Natural killer cell (primary cell): ENCODE results near the gene MYO1F. TPM values are rescaled to one million over a fixed set of nuclear protein-coding genes. Genes with fewer than 3 reads are reported as not detected.
"Not testable (repeated sequence)": the region's sequence is repeated elsewhere in the genome, so short reads cannot be mapped to it uniquely, and the experiment has no call there.

Experiments
- ATAC-seq, 3 donors: fragments of 150-1000 bp in 2 of 3; fragments of 200-7000 bp in 1 of 3; cut with Tn5 transposase; 1 replicate in 1 of 3; 2 replicates in 2 of 3; pipeline ENCODE4 v1.10.0; 2021; ENCODE audit warnings: mild to moderate bottlenecking in 2 of 3, moderate library complexity in 2 of 3
- DNase-seq, 2 donors: peaks; one replicate each; pipeline versions ENCODE4 v3.0.0 to v3.0.0-alpha.2; 2013 to 2021; ENCODE audit warnings: mixed read lengths in 1 of 2
- H3K27ac ChIP-seq: one replicate; pipeline ENCODE4 v1.5.1; 2013; ENCODE audit warnings: mild to moderate bottlenecking, low read length
- H3K27me3 ChIP-seq: one replicate; pipeline ENCODE4 v1.6.1; 2013; ENCODE audit warnings: low read length; ENCODE audit not compliant: control insufficient read depth, insufficient read depth
- H3K36me3 ChIP-seq: one replicate; pipeline ENCODE4 v1.6.1; 2013; ENCODE audit warnings: low read length; ENCODE audit not compliant: control insufficient read depth, insufficient read depth
- H3K4me1 ChIP-seq: one replicate; pipeline ENCODE4 v1.6.1; 2013; ENCODE audit warnings: low read length; ENCODE audit not compliant: control insufficient read depth, insufficient read depth
- H3K4me3 ChIP-seq: one replicate; pipeline ENCODE4 v1.5.1; 2013; ENCODE audit warnings: low read length
- H3K9me3 ChIP-seq: one replicate; pipeline ENCODE4 v1.6.1; 2013; ENCODE audit warnings: low read length; ENCODE audit not compliant: control insufficient read depth, insufficient read depth
- H3K27ac Mint-ChIP-seq, 2 donors: one replicate each; pipeline ENCODE4 v1.8.0; 2022; ENCODE audit warnings: mild to moderate bottlenecking in 2 of 2, mixed read lengths in 2 of 2, moderate library complexity in 1 of 2
- H3K27me3 Mint-ChIP-seq, 2 donors: one replicate each; pipeline ENCODE4 v1.8.0; 2022; ENCODE audit warnings: low read depth in 2 of 2, mixed read lengths in 2 of 2
- H3K36me3 Mint-ChIP-seq: one replicate; pipeline ENCODE4 v1.8.0; 2022; ENCODE audit warnings: mixed read lengths
- H3K4me1 Mint-ChIP-seq, 2 donors: one replicate each; pipeline ENCODE4 v1.8.0; 2022; ENCODE audit warnings: mixed read lengths in 2 of 2
- H3K4me3 Mint-ChIP-seq: one replicate; pipeline ENCODE4 v1.8.0; 2022; ENCODE audit warnings: mild to moderate bottlenecking, moderate library complexity, mixed read lengths
- H3K9me3 Mint-ChIP-seq, 2 donors: one replicate each; pipeline ENCODE4 v1.8.0; 2022; ENCODE audit warnings: mixed read lengths in 2 of 2
- CTCF ChIP-seq: fragments of 200-600 bp; IDR thresholded peaks from one replicate; pipeline ENCODE4 v1.8.0; 2022; ENCODE audit warnings: antibody characterized with exemption
- WGBS: methylation state at CpG from one replicate; pipeline ENCODE4 v1.1.7; 2013; ENCODE audit warnings: missing lambda C conversion rate; ENCODE audit not compliant: insufficient coverage; 5-methylcytosine and 5-hydroxymethylcytosine counted together
- intact Hi-C: fragments of 100-400 bp; cut with micrococcal nuclease; formaldehyde crosslinking; loops from one replicate; pipeline ENCODE4 v1.14.2; 2022
- total RNA-seq, 4 donors: library from RNA; stranded (reverse); fragments of 120-200 nt in 1 of 4; gene quantifications; one replicate each; pipeline versions ENCODE4 v1.2.3 to v1.2.4, GENCODE V29; 2013 to 2022

Gene MYO1F
- total RNA-seq, 3 donors from 2014 or later (not counting 1 experiment from before 2014, with no cell fraction given), result 971 to 1,223 (median 1,014) TPM

DNA sequence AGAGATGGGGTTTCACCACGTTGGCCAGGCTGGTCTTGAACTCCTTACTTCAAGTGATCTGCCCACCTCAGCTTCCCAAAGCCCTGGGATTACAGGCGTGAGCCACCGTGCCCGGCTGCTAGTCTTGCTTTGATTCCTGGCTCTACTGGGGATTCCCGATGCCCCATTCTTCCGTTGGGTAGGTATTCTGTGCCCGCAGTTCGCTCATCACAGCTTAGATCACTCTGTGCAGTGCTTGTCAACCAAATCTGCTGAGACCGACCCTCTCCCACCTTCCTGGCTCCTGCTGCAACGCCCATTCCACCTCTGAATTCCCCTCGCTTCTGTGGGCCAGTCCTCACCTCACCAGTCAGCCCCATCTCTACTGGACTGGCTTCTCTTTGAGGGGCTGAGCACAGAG is 58.7 kb downstream of the MYO1F start:
- no peaks in the 10 kb centered on the region for H3K9me3 ChIP-seq
- ATAC-seq (no peak), DNase-seq (peak in 1 of 2 donors; percentile 61)
- H3K27me3 ChIP-seq, result no peaks in the 10 kb centered on the region
- H3K9me3 Mint-ChIP-seq, result no peaks in the 10 kb centered on the region
- no peaks in the 10 kb centered on the region for H3K27me3 Mint-ChIP-seq
- no peak overlapping the region for H3K4me3 ChIP-seq
- peak overlapping the region; percentile 74 for H3K27ac ChIP-seq
- H3K4me3 Mint-ChIP-seq, result peak overlapping the region; percentile 82
- 80% methylated on average over 11 of the region's 11 CpGs for WGBS
- intact Hi-C loops, result loop anchor here (10.0 kb wide), 1 partner anchor 104 kb away; the partner anchor contains the start of gene MARCHF2
- H3K36me3 ChIP-seq, result peaks cover 27% of the 10 kb centered on the region
- no peaks in the 10 kb centered on the region for H3K36me3 Mint-ChIP-seq
- no peak for TF ChIP-seq CTCF
- peaks cover 41 to 58% of the 10 kb centered on the region in 2 donors for H3K4me1 Mint-ChIP-seq
- H3K27ac Mint-ChIP-seq, result peak overlapping the region; percentile 94 to 100
- peaks cover 60% of the 10 kb centered on the region for H3K4me1 ChIP-seq

DNA sequence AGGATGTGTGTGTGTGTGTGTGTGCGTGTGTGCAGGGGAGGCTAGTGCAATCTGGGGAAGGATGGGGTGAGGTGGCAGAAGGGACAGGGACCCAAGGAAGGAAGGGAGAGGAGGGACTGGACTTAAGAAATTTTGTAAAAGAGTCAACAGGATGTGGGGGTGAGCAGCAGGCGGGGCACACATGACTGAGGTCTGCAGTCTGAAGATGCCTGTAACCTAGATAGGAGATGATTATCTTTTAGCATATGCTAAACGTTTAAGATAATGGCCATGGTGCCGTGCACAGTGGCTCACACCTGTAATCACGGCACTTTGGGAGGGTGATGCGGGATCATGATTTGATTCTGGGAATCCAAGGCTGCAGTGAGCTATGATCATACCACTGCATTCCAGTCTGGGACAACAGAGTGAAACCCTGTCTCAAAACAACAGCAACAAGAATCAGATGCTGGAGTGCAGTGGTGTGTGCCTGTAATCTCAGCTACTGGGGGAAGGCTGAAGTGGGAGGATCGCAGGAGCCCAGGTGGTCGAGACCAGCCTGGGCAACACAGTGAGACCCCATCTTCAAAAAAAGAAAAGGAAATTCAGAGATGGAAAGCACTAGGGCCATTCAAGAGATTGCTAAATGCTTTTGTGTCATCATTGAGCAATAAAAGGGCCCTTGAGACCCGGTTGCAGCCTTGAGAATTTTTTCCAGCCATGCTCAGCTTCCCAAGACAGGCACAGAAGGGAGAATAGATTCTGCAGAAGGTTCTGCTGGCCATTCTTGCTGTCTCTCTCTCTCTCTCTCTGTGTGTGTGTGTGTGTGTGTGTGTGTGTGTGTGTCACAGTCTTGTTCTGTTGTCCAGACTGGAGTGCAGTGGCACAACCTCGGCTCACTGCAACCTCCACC is 59.4 kb downstream of the MYO1F start:
- H3K27ac Mint-ChIP-seq, result peak overlapping the region; percentile 94 to 100
- Histone ChIP-seq H3K9me3 (no peaks in the 10 kb centered on the region), H3K4me1 (peaks cover 67% of the 10 kb centered on the region), H3K4me3 (no peak overlapping the region), H3K27me3 (no peaks in the 10 kb centered on the region), H3K27ac (peak overlapping the region; percentile 74), H3K36me3 (peaks cover 20% of the 10 kb centered on the region)
- 28% methylated on average over 10 of the region's 10 CpGs for WGBS
- no peaks in the 10 kb centered on the region for H3K36me3 Mint-ChIP-seq
- DNase-seq (peak; percentile 47 to 81), ATAC-seq (peak; percentile 28 to 63 (median 33))
- intact Hi-C loops, result loop anchor here (2.0 to 10.0 kb wide), 2 partner anchors 57 to 103 kb away; partner anchors contain the start of gene MARCHF2
- no peaks in the 10 kb centered on the region for H3K9me3 Mint-ChIP-seq
- no peak for TF ChIP-seq CTCF
- peak overlapping the region; percentile 82 for H3K4me3 Mint-ChIP-seq
- no peaks in the 10 kb centered on the region for H3K27me3 Mint-ChIP-seq
- H3K4me1 Mint-ChIP-seq, result peaks cover 45 to 65% of the 10 kb centered on the region in 2 donors

DNA sequence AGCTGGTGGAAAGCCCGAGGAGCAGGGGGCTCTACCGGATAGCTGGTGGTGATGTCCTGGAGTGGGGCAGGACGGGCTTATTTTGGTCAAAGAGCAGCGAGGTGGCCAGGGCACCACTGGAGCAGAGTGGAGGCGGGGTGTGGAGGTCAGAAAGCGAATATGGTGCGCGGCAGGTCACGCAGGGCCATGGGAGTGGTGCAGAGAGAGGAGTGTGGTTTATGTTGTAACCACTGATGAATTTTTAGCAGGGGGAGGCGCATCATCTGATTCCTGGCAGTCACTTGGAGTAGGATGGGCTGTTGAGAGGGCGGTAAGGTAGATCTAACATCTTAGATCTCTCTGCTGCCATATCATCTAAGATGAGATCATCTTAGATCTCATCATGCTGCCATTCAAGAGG is 61.9 kb downstream of the MYO1F start:
- H3K9me3 Mint-ChIP-seq, result no peaks in the 10 kb centered on the region
- Histone ChIP-seq H3K27me3 (no peaks in the 10 kb centered on the region), H3K4me3 (no peak overlapping the region), H3K36me3 (peaks cover 8% of the 10 kb centered on the region), H3K4me1 (peaks cover 78% of the 10 kb centered on the region), H3K9me3 (no peaks in the 10 kb centered on the region), H3K27ac (peak overlapping the region; percentile 82)
- peaks cover 45 to 69% of the 10 kb centered on the region in 2 donors for H3K4me1 Mint-ChIP-seq
- H3K4me3 Mint-ChIP-seq, result peak overlapping the region; percentile 97
- H3K27ac Mint-ChIP-seq, result peak overlapping the region; percentile 94 to 100
- intact Hi-C loops, result loop anchor here (2.0 to 10.0 kb wide), 2 partner anchors 53 to 101 kb away; partner anchors contain the start of gene MARCHF2
- no peak for TF ChIP-seq CTCF
- no peaks in the 10 kb centered on the region for H3K36me3 Mint-ChIP-seq
- 36% methylated on average over 11 of the region's 11 CpGs for WGBS
- peak; percentile 51 to 84 for DNase-seq
- peak; percentile 30 to 52 (median 32) for ATAC-seq
- H3K27me3 Mint-ChIP-seq, result no peaks in the 10 kb centered on the region

- H3K36me3 ChIP-seq, H3K9me3 ChIP-seq, ATAC-seq, H3K36me3 Mint-ChIP-seq, H3K9me3 Mint-ChIP-seq, DNase-seq, H3K27me3 ChIP-seq, H3K27me3 Mint-ChIP-seq: not testable (repeated sequence)
- Histone ChIP-seq H3K4me1 (peaks cover 74% of the 10 kb centered on the region), H3K4me3 (peak overlapping the region; percentile 38), H3K27ac (peak overlapping the region; percentile 82)
- intact Hi-C loops, result loop anchor here (2.0 to 10.0 kb wide), 2 partner anchors 54 to 100 kb away; partner anchors contain the start of gene MARCHF2
- peak overlapping the region; percentile 94 to 100 for H3K27ac Mint-ChIP-seq
- 75% methylated on average over 21 of the region's 21 CpGs for WGBS
- peak overlapping the region; percentile 97 for H3K4me3 Mint-ChIP-seq
- peaks cover 45 to 65% of the 10 kb centered on the region in 2 donors for H3K4me1 Mint-ChIP-seq
Measured at GRCh38 chr19:8514505-8515009, 62.7 kb downstream of the MYO1F start.
